SK-N-SH treated with all-trans-retinoic acid at 6 μM for 48 hours (cell line): ENCODE data around the gene HDAC11.

Experiments
- ARNTL ChIP-seq: fragments of 450-650 bp; formaldehyde crosslinking; IDR thresholded peaks from 2 replicates; pipeline ENCODE4 v1.5.0; 2020; ENCODE audit warnings: low read depth, mild to moderate bottlenecking, moderate library complexity, borderline replicate concordance
- BACH2 ChIP-seq: fragments of 250-450 bp; sonication (Bioruptor Pico); IDR thresholded peaks from 2 replicates; pipeline ENCODE4 v1.9.0; 2021; ENCODE audit warnings: mild to moderate bottlenecking, borderline replicate concordance
- CREB5 ChIP-seq: fragments of 250-450 bp; sonication (Bioruptor Pico); IDR thresholded peaks from 2 replicates; pipeline ENCODE4 v1.5.1; 2020; ENCODE audit warnings: low read depth, mild to moderate bottlenecking, moderate library complexity
- PATZ1 ChIP-seq: fragments of 250-450 bp; sonication (Bioruptor Pico); IDR thresholded peaks from 2 replicates; pipeline ENCODE4 v1.8.0; 2020; ENCODE audit warnings: mild to moderate bottlenecking, moderate library complexity, borderline replicate concordance
- TOX ChIP-seq: fragments of 250-450 bp; sonication (Bioruptor Pico); IDR thresholded peaks from 2 replicates; pipeline ENCODE4 v1.8.0; 2021; ENCODE audit warnings: mild to moderate bottlenecking, moderate library complexity, borderline replicate concordance

- TF ChIP-seq PATZ1 (CRISPR knock-in tag) (no peak), TOX (CRISPR knock-in tag) (no peak), BACH2 (CRISPR knock-in tag) (no peak), ARNTL (no peak), CREB5 (CRISPR knock-in tag) (no peak)
Observed at GRCh38 chr3:13440204-13440817, 39.8 kb upstream of the HDAC11 start.
